GM23338 (cell line): ENCODE measurements around the gene DUS2. TPM values are rescaled to one million over a fixed set of nuclear protein-coding genes. Genes with fewer than 3 reads are reported as not detected.

Experiments used
- ATAC-seq: fragments of 200-7000 bp; cut with Tn5 transposase; 3 replicates; pipeline ENCODE4 v1.9.1; 2020
- DNase-seq: peaks from one replicate; pipeline ENCODE4 v3.0.0-alpha.2; 2015; ENCODE audit warnings: low spot score
- H2AFZ ChIP-seq: fragments of 200-600 bp; sonication (generic); 2 replicates; pipeline ENCODE4 v1.8.0; 2016; ENCODE audit warnings: antibody characterized with exemption, mild to moderate bottlenecking, moderate library complexity
- H3F3A ChIP-seq: fragments of 200-600 bp; sonication (generic); replicated peaks from 2 replicates; pipeline ENCODE4 v1.8.0; 2017; ENCODE audit warnings: antibody characterized with exemption, mixed run types, low read depth
- H3K27ac ChIP-seq: fragments of 200-600 bp; sonication (generic); 2 replicates; pipeline ENCODE4 v1.6.1; 2016; ENCODE audit warnings: low read depth
- H3K27me3 ChIP-seq: fragments of 200-600 bp; sonication (generic); 2 replicates; pipeline ENCODE4 v1.8.0; 2016; ENCODE audit warnings: mild to moderate bottlenecking, mixed run types, moderate library complexity; ENCODE audit not compliant: insufficient read depth
- H3K36me3 ChIP-seq: fragments of 200-600 bp; sonication (generic); 2 replicates; pipeline ENCODE4 v1.8.0; 2016; ENCODE audit warnings: mild to moderate bottlenecking; ENCODE audit not compliant: insufficient read depth
- H3K4me1 ChIP-seq: fragments of 200-600 bp; sonication (generic); 2 replicates; pipeline ENCODE4 v1.8.0; 2016; ENCODE audit warnings: mild to moderate bottlenecking, moderate library complexity; ENCODE audit not compliant: insufficient read depth
- H3K4me2 ChIP-seq: fragments of 200-600 bp; sonication (generic); 2 replicates; pipeline ENCODE4 v1.7.1; 2017; ENCODE audit warnings: mixed run types
- H3K4me3 ChIP-seq: fragments of 200-600 bp; sonication (generic); 2 replicates; pipeline ENCODE4 v1.6.1; 2016; ENCODE audit warnings: mixed run types
- H3K79me2 ChIP-seq: fragments of 200-600 bp; sonication (generic); replicated peaks from 2 replicates; pipeline ENCODE4 v1.8.0; 2017; ENCODE audit warnings: mild to moderate bottlenecking; ENCODE audit not compliant: insufficient read depth
- H3K9me2 ChIP-seq: fragments of 200-600 bp; sonication (generic); 2 replicates; pipeline ENCODE4 v1.8.0; 2017; ENCODE audit not compliant: insufficient read depth
- H4K20me1 ChIP-seq: fragments of 200-600 bp; sonication (generic); replicated peaks from 2 replicates; pipeline ENCODE4 v1.8.0; 2017; ENCODE audit warnings: mild to moderate bottlenecking; ENCODE audit not compliant: insufficient read depth
- H3K27ac Mint-ChIP-seq: 2 replicates; pipeline ENCODE4 v1.8.0; 2020; ENCODE audit warnings: inconsistent platforms, mild to moderate bottlenecking, moderate library complexity, mixed read lengths
- H3K27me3 Mint-ChIP-seq: 3 replicates; pipeline ENCODE4 v1.8.0; 2022; ENCODE audit warnings: low read depth, mild to moderate bottlenecking, moderate library complexity, mixed read lengths, inconsistent platforms; ENCODE audit not compliant: insufficient read depth, poor library complexity
- H3K36me3 Mint-ChIP-seq: 3 replicates; pipeline ENCODE4 v1.8.0; 2021; ENCODE audit warnings: low read depth, mild to moderate bottlenecking, inconsistent platforms, moderate library complexity, mixed read lengths
- H3K4me1 Mint-ChIP-seq: 3 replicates; pipeline ENCODE4 v1.8.0; 2020; ENCODE audit warnings: mild to moderate bottlenecking, inconsistent platforms, mixed read lengths
- H3K4me3 Mint-ChIP-seq: 3 replicates; pipeline ENCODE4 v1.8.0; 2021; ENCODE audit warnings: moderate library complexity, mild to moderate bottlenecking, inconsistent platforms, mixed read lengths
- H3K9me3 Mint-ChIP-seq: 3 replicates; pipeline ENCODE4 v1.8.0; 2020; ENCODE audit warnings: moderate library complexity, mild to moderate bottlenecking, inconsistent platforms, mixed read lengths
- CREB1 ChIP-seq: fragments of 250-450 bp; sonication (Bioruptor Pico); IDR thresholded peaks from 2 replicates; pipeline ENCODE4 v1.5.0; 2020; ENCODE audit warnings: low read depth, mild to moderate bottlenecking, moderate library complexity
- EZH2 ChIP-seq: fragments of 200-600 bp; sonication (generic); IDR thresholded peaks from one replicate; pipeline ENCODE4 v1.8.0; 2017; ENCODE audit warnings: antibody characterized with exemption, mild to moderate bottlenecking, low read depth; ENCODE audit not compliant: unreplicated experiment
- EZH2phosphoT487 ChIP-seq: fragments of 200-600 bp; sonication (generic); IDR thresholded peaks from one replicate; pipeline ENCODE4 v1.8.1; 2018; ENCODE audit warnings: antibody characterized with exemption; ENCODE audit not compliant: unreplicated experiment
- JUNB ChIP-seq: IDR thresholded peaks from one replicate; pipeline ENCODE4 v1.6.1; 2016; ENCODE audit warnings: antibody characterized with exemption; ENCODE audit not compliant: unreplicated experiment
- NANOG ChIP-seq: IDR thresholded peaks from 2 replicates; pipeline ENCODE4 v1.6.1; 2016; ENCODE audit warnings: antibody characterized with exemption, borderline replicate concordance
- POLR2AphosphoS5 ChIP-seq: IDR thresholded peaks from 2 replicates; pipeline ENCODE4 v1.6.1; 2016; ENCODE audit warnings: antibody characterized with exemption, low read depth
- STAT1 ChIP-seq: IDR thresholded peaks from one replicate; pipeline ENCODE4 v1.6.1; 2016; ENCODE audit warnings: antibody characterized with exemption; ENCODE audit not compliant: unreplicated experiment
- ZNF114 ChIP-seq: fragments of 250-450 bp; sonication (Bioruptor Pico); IDR thresholded peaks from 2 replicates; pipeline ENCODE4 v1.5.0; 2020; ENCODE audit warnings: mild to moderate bottlenecking, moderate library complexity
- ZNF331 ChIP-seq: fragments of 250-450 bp; sonication (Bioruptor Pico); IDR thresholded peaks from 2 replicates; pipeline ENCODE4 v1.5.0; 2020; ENCODE audit warnings: low read depth, mild to moderate bottlenecking, moderate library complexity
- polyA plus RNA-seq: library from polyadenylated mRNA; unstranded; fragments of >200 nt; fragmentation: Nextera tagmentation; extraction: Ambion mirVana; gene quantifications from 2 replicates; pipeline ENCODE4 v1.2.1, GENCODE V29; 2016
- total RNA-seq: library from RNA; depleted of rRNA; stranded (reverse); fragments of >200 nt; shearing (Covaris generic); gene quantifications from 2 replicates; pipeline ENCODE4 v1.2.3, GENCODE V29; 2014
- TF ChIP-seq, protein P1 (sequence below), 2 experiments: fragments of 200-600 bp in 1 of 2; sonication (generic) in 1 of 2; conservative IDR thresholded peaks; 2 replicates each; pipeline versions ENCODE4 v1.5.1 to v1.6.1; 2016 to 2017; ENCODE audit warnings: antibody characterized with exemption in 2 of 2, low read depth in 2 of 2, mild to moderate bottlenecking in 2 of 2, moderate library complexity in 1 of 2
- TF ChIP-seq, protein P2 (sequence below): fragments of 250-450 bp; sonication (Bioruptor Pico); IDR thresholded peaks from 2 replicates; pipeline ENCODE4 v1.5.0; 2020; ENCODE audit warnings: mild to moderate bottlenecking, moderate library complexity
- TF ChIP-seq, protein P3 (sequence below): IDR thresholded peaks from one replicate; pipeline ENCODE4 v1.6.1; 2018; ENCODE audit warnings: antibody characterized with exemption; ENCODE audit not compliant: unreplicated experiment

The DUS2 gene
- total and polyA plus RNA-seq, 2 experiments from 2014 or later, result 13.3 to 26.4 TPM

DNA sequence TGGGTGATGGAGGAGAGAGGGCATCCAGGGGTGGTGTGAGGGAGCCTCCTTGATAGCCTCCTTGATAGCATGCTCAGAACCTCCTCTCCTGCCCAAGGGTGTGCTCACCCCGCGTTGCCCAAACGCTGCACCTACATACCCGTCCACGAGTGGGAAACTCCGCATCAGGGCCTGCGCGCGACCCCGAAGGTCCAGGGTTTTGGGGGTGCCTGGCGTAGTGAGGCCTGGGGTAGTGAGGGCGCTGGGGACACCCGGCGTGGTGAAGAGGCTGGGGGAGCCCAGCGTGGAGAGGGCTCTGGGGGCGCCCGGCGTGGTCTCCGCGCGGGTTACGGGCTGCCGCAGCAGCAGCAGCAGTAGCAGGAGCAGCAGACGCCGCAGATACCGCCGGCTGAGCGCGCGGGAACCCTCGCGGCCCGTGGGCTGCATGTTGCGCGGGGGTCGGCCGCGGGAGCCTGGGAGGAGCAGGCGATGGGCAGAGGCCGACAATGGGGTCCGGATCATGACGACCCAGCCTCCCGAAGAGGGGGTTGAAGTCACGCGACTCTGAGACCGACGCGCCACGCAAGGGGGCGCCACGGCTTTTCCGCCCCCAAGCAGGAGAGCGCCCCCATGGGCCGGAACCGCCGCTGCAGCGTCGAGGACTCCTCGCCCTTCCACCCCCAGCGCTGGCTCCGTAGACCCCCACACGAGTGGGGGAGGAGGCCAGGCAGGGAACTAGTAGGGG lies 43.0 kb upstream of the DUS2 start, which contains the start of gene DPEP3 (continued):
- TF ChIP-seq JUNB (no peak), EZH2phosphoT487 (no peak)

DNA sequence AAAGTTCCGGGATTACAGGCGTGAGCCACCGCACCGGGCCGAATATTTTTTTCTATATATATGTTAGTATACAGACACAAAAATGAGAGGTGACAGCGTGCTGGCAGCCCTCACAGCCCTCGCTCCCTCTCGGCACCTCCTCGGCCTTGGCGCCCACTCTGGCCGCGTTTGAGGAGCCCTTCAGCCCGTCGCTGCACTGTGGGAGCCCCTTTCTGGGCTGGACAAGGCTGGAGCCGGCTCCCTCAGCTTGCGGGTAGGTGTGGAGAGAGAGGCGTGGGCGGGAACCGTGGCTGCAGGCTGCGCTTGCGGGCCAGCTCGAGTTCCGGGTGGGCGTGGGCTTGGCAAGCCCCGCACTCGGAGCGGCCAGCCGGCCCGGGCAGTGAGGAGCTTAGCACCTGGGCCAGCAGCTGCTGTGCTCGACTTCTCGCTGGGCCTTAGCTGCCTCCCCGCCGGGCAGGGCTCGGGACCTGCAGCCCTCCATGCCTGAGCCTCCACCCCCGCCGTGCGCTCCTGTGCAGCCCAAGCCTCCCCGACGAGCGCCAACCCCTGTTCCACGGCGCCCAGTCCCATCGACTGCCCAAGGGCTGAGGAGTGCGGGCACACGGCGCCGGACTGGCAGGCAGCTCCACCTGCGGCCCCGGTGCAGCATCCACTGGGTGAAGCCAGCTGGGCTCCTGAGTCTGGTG lies 40.9 kb upstream of the DUS2 start:
- DNase-seq, result no peak
- peaks cover 16% of the 10 kb centered on the region for H3K27me3 Mint-ChIP-seq
- no peak overlapping the region for H3K27ac Mint-ChIP-seq
- no peak overlapping the region for H3K4me3 ChIP-seq
- H3K4me2 ChIP-seq, result no peak overlapping the region
- H3K4me3 Mint-ChIP-seq, result no peak overlapping the region
- no peaks in the 10 kb centered on the region for H4K20me1 ChIP-seq
- H3K36me3 ChIP-seq, result no peaks in the 10 kb centered on the region
- H3K27ac ChIP-seq, result no peak overlapping the region
- H3K79me2 ChIP-seq, result no peaks in the 10 kb centered on the region
- peaks cover 8% of the 10 kb centered on the region; the same call in 2 of the 3 replicates for H3K4me1 Mint-ChIP-seq
- no peaks in the 10 kb centered on the region for H3K36me3 Mint-ChIP-seq
- H2AFZ ChIP-seq, result no peak overlapping the region
- ATAC-seq, result no peak
- H3K9me3 Mint-ChIP-seq, result peaks cover 8% of the 10 kb centered on the region
- H3K4me1 ChIP-seq, result no peaks in the 10 kb centered on the region
- H3K27me3 ChIP-seq, result no peaks in the 10 kb centered on the region
- H3F3A ChIP-seq, result no peaks in the 10 kb centered on the region
- H3K9me2 ChIP-seq, result no peaks in the 10 kb centered on the region
- TF ChIP-seq, protein P1, sequence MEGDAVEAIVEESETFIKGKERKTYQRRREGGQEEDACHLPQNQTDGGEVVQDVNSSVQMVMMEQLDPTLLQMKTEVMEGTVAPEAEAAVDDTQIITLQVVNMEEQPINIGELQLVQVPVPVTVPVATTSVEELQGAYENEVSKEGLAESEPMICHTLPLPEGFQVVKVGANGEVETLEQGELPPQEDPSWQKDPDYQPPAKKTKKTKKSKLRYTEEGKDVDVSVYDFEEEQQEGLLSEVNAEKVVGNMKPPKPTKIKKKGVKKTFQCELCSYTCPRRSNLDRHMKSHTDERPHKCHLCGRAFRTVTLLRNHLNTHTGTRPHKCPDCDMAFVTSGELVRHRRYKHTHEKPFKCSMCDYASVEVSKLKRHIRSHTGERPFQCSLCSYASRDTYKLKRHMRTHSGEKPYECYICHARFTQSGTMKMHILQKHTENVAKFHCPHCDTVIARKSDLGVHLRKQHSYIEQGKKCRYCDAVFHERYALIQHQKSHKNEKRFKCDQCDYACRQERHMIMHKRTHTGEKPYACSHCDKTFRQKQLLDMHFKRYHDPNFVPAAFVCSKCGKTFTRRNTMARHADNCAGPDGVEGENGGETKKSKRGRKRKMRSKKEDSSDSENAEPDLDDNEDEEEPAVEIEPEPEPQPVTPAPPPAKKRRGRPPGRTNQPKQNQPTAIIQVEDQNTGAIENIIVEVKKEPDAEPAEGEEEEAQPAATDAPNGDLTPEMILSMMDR (conservative IDR thresholded peaks at IDR 0.05; ENCODE audit: low read depth in 2 of 2), result no peak
- TF ChIP-seq CREB1, result no peak
- TF ChIP-seq EZH2, result no peak
- no peak for TF ChIP-seq ZNF114
- TF ChIP-seq, protein P2, sequence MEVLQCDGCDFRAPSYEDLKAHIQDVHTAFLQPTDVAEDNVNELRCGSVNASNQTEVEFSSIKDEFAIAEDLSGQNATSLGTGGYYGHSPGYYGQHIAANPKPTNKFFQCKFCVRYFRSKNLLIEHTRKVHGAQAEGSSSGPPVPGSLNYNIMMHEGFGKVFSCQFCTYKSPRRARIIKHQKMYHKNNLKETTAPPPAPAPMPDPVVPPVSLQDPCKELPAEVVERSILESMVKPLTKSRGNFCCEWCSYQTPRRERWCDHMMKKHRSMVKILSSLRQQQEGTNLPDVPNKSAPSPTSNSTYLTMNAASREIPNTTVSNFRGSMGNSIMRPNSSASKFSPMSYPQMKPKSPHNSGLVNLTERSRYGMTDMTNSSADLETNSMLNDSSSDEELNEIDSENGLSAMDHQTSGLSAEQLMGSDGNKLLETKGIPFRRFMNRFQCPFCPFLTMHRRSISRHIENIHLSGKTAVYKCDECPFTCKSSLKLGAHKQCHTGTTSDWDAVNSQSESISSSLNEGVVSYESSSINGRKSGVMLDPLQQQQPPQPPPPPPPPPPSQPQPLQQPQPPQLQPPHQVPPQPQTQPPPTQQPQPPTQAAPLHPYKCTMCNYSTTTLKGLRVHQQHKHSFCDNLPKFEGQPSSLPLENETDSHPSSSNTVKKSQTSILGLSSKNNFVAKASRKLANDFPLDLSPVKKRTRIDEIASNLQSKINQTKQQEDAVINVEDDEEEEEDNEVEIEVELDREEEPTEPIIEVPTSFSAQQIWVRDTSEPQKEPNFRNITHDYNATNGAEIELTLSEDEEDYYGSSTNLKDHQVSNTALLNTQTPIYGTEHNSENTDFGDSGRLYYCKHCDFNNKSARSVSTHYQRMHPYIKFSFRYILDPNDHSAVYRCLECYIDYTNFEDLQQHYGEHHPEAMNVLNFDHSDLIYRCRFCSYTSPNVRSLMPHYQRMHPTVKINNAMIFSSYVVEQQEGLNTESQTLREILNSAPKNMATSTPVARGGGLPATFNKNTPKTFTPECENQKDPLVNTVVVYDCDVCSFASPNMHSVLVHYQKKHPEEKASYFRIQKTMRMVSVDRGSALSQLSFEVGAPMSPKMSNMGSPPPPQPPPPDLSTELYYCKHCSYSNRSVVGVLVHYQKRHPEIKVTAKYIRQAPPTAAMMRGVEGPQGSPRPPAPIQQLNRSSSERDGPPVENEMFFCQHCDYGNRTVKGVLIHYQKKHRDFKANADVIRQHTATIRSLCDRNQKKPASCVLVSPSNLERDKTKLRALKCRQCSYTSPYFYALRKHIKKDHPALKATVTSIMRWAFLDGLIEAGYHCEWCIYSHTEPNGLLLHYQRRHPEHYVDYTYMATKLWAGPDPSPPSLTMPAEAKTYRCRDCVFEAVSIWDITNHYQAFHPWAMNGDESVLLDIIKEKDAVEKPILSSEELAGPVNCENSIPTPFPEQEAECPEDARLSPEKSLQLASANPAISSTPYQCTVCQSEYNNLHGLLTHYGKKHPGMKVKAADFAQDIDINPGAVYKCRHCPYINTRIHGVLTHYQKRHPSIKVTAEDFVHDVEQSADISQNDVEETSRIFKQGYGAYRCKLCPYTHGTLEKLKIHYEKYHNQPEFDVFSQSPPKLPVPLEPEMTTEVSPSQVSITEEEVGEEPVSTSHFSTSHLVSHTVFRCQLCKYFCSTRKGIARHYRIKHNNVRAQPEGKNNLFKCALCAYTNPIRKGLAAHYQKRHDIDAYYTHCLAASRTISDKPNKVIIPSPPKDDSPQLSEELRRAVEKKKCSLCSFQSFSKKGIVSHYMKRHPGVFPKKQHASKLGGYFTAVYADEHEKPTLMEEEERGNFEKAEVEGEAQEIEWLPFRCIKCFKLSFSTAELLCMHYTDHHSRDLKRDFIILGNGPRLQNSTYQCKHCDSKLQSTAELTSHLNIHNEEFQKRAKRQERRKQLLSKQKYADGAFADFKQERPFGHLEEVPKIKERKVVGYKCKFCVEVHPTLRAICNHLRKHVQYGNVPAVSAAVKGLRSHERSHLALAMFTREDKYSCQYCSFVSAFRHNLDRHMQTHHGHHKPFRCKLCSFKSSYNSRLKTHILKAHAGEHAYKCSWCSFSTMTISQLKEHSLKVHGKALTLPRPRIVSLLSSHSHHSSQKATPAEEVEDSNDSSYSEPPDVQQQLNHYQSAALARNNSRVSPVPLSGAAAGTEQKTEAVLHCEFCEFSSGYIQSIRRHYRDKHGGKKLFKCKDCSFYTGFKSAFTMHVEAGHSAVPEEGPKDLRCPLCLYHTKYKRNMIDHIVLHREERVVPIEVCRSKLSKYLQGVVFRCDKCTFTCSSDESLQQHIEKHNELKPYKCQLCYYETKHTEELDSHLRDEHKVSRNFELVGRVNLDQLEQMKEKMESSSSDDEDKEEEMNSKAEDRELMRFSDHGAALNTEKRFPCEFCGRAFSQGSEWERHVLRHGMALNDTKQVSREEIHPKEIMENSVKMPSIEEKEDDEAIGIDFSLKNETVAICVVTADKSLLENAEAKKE (CRISPR knock-in tag), result no peak
- TF ChIP-seq, protein P3, sequence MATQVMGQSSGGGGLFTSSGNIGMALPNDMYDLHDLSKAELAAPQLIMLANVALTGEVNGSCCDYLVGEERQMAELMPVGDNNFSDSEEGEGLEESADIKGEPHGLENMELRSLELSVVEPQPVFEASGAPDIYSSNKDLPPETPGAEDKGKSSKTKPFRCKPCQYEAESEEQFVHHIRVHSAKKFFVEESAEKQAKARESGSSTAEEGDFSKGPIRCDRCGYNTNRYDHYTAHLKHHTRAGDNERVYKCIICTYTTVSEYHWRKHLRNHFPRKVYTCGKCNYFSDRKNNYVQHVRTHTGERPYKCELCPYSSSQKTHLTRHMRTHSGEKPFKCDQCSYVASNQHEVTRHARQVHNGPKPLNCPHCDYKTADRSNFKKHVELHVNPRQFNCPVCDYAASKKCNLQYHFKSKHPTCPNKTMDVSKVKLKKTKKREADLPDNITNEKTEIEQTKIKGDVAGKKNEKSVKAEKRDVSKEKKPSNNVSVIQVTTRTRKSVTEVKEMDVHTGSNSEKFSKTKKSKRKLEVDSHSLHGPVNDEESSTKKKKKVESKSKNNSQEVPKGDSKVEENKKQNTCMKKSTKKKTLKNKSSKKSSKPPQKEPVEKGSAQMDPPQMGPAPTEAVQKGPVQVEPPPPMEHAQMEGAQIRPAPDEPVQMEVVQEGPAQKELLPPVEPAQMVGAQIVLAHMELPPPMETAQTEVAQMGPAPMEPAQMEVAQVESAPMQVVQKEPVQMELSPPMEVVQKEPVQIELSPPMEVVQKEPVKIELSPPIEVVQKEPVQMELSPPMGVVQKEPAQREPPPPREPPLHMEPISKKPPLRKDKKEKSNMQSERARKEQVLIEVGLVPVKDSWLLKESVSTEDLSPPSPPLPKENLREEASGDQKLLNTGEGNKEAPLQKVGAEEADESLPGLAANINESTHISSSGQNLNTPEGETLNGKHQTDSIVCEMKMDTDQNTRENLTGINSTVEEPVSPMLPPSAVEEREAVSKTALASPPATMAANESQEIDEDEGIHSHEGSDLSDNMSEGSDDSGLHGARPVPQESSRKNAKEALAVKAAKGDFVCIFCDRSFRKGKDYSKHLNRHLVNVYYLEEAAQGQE, result no peak
- TF ChIP-seq EZH2phosphoT487, result no peak
- no peak for TF ChIP-seq NANOG
- TF ChIP-seq JUNB, result no peak
- TF ChIP-seq STAT1, result no peak
- TF ChIP-seq POLR2AphosphoS5, result no peak
- no peak for TF ChIP-seq ZNF331
